HCT116 (cell line): Measurements from ENCODE around the gene C3orf70. TPM values are rescaled to one million over a fixed set of nuclear protein-coding genes. Genes with fewer than 3 reads are reported as not detected.

Source experiments
- ATAC-seq: fragments of 200-7000 bp; cut with Tn5 transposase; 2 replicates; pipeline ENCODE4 v1.9.1; 2020; ENCODE audit warnings: mild to moderate bottlenecking, moderate library complexity
- BruUV-seq: library from RNA; stranded (reverse); fragments of 400-500 nt; replicated peaks from 2 replicates; lab custom pipeline; 2021; lab: Mats Ljungman, UMichigan
- CTCF ChIA-PET: fragments of 300-600 bp; sonication (Branson Sonifier 250); formaldehyde crosslinking; loops from one replicate; lab custom pipeline; 2021; ENCODE audit warnings: antibody characterized with exemption; lab: Charles Lee
- POLR2A ChIA-PET: fragments of 300-600, 350-600 bp; sonication (Branson Sonifier 250); formaldehyde crosslinking; loops from one replicate; lab custom pipeline; 2021; ENCODE audit warnings: antibody characterized with exemption; lab: Charles Lee
- RAD21 ChIA-PET, 2 experiments: fragments of 300-600 bp; sonication (Branson Sonifier 250); formaldehyde crosslinking; loops; one replicate each; lab custom pipeline; 2023; ENCODE audit warnings: low total read pairs in 2 of 2; ENCODE audit not compliant: uncharacterized antibody in 2 of 2, unreplicated experiment in 2 of 2, low non-redundant PET in 1 of 2; lab: Charles Lee
- DNase-seq: peaks from one replicate; pipeline ENCODE4 v3.0.0-alpha.2; 2010; ENCODE audit warnings: low read depth, low spot score
- H2AFZ ChIP-seq: fragments of 200-600 bp; shearing (Covaris generic), sonication (generic); 2 replicates; pipeline ENCODE4 v1.6.1; 2017; ENCODE audit warnings: low read depth, mixed run types, mixed read lengths, antibody characterized with exemption, low read length; ENCODE audit not compliant: poor library complexity, severe bottlenecking
- H3K27ac ChIP-seq: 2 replicates; pipeline ENCODE4 v1.5.1; 2012; ENCODE audit warnings: low read depth, low read length
- H3K27me3 ChIP-seq: fragments of 200-600 bp; sonication (generic); 2 replicates; pipeline ENCODE4 v1.6.1; 2016; ENCODE audit warnings: mixed run types, low read length, mixed read lengths; ENCODE audit not compliant: insufficient read depth
- H3K36me3 ChIP-seq, 2 experiments: fragments of 200-500 bp in 1 of 2; fragments of 200-600 bp in 1 of 2; sonication (Bioruptor generic) in 1 of 2; sonication (generic) in 1 of 2; 2 replicates each; pipeline versions ENCODE4 v1.5.1 to v1.6.1; 2014 to 2016; ENCODE audit warnings: low read length in 2 of 2, inconsistent platforms in 1 of 2, mixed read lengths in 1 of 2, mixed run types in 1 of 2; ENCODE audit not compliant: insufficient read depth in 2 of 2, control insufficient read depth in 1 of 2
- H3K4me1 ChIP-seq, 2 experiments: fragments of 200-600 bp in 1 of 2; sonication (generic) in 1 of 2; 2 replicates each; pipeline versions ENCODE4 v1.5.1 to v1.6.1; 2012 to 2017; ENCODE audit warnings: low read length in 2 of 2, inconsistent platforms in 1 of 2, mild to moderate bottlenecking in 1 of 2, mixed read lengths in 1 of 2, mixed run types in 1 of 2, moderate library complexity in 1 of 2; ENCODE audit not compliant: insufficient read depth in 2 of 2, control insufficient read depth in 1 of 2
- H3K4me2 ChIP-seq: fragments of 200-600 bp; sonication (generic); 2 replicates; pipeline ENCODE4 v1.6.1; 2017; ENCODE audit warnings: mixed run types, low read length, mixed read lengths
- H3K4me3 ChIP-seq, 2 experiments: fragments of 200-600 bp in 1 of 2; sonication (generic) in 1 of 2; replicated peaks in 1 of 2; 2 replicates each; pipeline ENCODE4 v1.5.1; 2011 to 2016; ENCODE audit warnings: low read length in 2 of 2, control low read depth in 1 of 2, low read depth in 1 of 2, mild to moderate bottlenecking in 1 of 2, mixed read lengths in 1 of 2, mixed run types in 1 of 2
- H3K79me2 ChIP-seq: fragments of 200-600 bp; sonication (generic); 2 replicates; pipeline ENCODE4 v1.6.1; 2017; ENCODE audit warnings: mild to moderate bottlenecking, mixed run types, low read length, moderate library complexity, mixed read lengths; ENCODE audit not compliant: insufficient read depth
- H3K9ac ChIP-seq: fragments of 200-600 bp; sonication (generic); 2 replicates; pipeline ENCODE4 v1.6.1; 2016; ENCODE audit warnings: low read length, mixed read lengths
- H3K9me2 ChIP-seq: fragments of 200-600 bp; sonication (generic), shearing (Covaris generic); 2 replicates; pipeline ENCODE4 v1.6.1; 2017; ENCODE audit warnings: mixed run types, mild to moderate bottlenecking, moderate library complexity; ENCODE audit not compliant: insufficient read depth
- H3K9me3 ChIP-seq, 2 experiments: fragments of 200-500 bp in 1 of 2; fragments of 200-600 bp in 1 of 2; sonication (Bioruptor generic) in 1 of 2; sonication (generic) in 1 of 2; 2 replicates each; pipeline ENCODE4 v1.6.1; 2014 to 2017; ENCODE audit warnings: low read length in 2 of 2, mixed read lengths in 2 of 2, inconsistent platforms in 1 of 2, low read depth in 1 of 2, mild to moderate bottlenecking in 1 of 2, mixed run types in 1 of 2, moderate library complexity in 1 of 2; ENCODE audit not compliant: control insufficient read depth in 1 of 2, insufficient read depth in 1 of 2
- H4K20me1 ChIP-seq: fragments of 200-600 bp; sonication (generic), shearing (Covaris generic); 2 replicates; pipeline ENCODE4 v1.6.1; 2017; ENCODE audit warnings: mixed run types, mild to moderate bottlenecking, moderate library complexity; ENCODE audit not compliant: insufficient read depth
- ATF3 ChIP-seq: IDR thresholded peaks from 2 replicates; pipeline ENCODE4 v1.6.1; 2012
- CBX3 ChIP-seq: IDR thresholded peaks from 2 replicates; pipeline ENCODE4 v1.6.1; 2012; ENCODE audit warnings: low read depth
- CTCF ChIP-seq, 3 experiments: fragments of 200-600 bp in 1 of 3; sonication (generic) in 1 of 3; IDR thresholded peaks in 2 of 3; conservative IDR thresholded peaks in 1 of 3; 2 replicates each; pipeline ENCODE4 v1.5.1; 2012 to 2017; ENCODE audit warnings: low read depth in 2 of 3, low read length in 2 of 3, antibody characterized with exemption in 1 of 3, borderline replicate concordance in 1 of 3, control low read depth in 1 of 3, mild to moderate bottlenecking in 1 of 3, mixed read lengths in 1 of 3, mixed run types in 1 of 3, moderate library complexity in 1 of 3; ENCODE audit not compliant: insufficient read depth in 1 of 3
- EGR1 ChIP-seq: IDR thresholded peaks from 2 replicates; pipeline ENCODE4 v1.6.1; 2012; ENCODE audit warnings: low read depth
- ELF1 ChIP-seq: IDR thresholded peaks from 2 replicates; pipeline ENCODE4 v1.6.1; 2012; ENCODE audit warnings: low read depth, borderline replicate concordance
- EZH2 ChIP-seq: fragments of 200-600 bp; sonication (generic); IDR thresholded peaks from 2 replicates; pipeline ENCODE4 v1.6.1; 2017; ENCODE audit warnings: antibody characterized with exemption, mixed run types
- JUND ChIP-seq: IDR thresholded peaks from 2 replicates; pipeline ENCODE4 v1.6.1; 2012
- POLR2A ChIP-seq: IDR thresholded peaks from 2 replicates; pipeline ENCODE4 v1.7.0; 2011; ENCODE audit warnings: borderline replicate concordance; ENCODE audit not compliant: insufficient read depth, insufficient read length; ENCODE audit errors: extremely low read depth
- RAD21 ChIP-seq: IDR thresholded peaks from 2 replicates; pipeline ENCODE4 v1.6.1; 2012; ENCODE audit warnings: low read depth, mild to moderate bottlenecking
- SIN3A ChIP-seq: IDR thresholded peaks from 2 replicates; pipeline ENCODE4 v1.6.1; 2012; ENCODE audit warnings: low read depth
- SP1 ChIP-seq: IDR thresholded peaks from 2 replicates; pipeline ENCODE4 v1.6.1; 2012; ENCODE audit warnings: low read depth
- SRF ChIP-seq: IDR thresholded peaks from 2 replicates; pipeline ENCODE4 v1.6.1; 2012; ENCODE audit warnings: low read depth
- TCF7L2 ChIP-seq: IDR thresholded peaks from 2 replicates; pipeline ENCODE4 v1.7.0; 2011; ENCODE audit warnings: borderline replicate concordance, inconsistent platforms; ENCODE audit not compliant: insufficient read depth, insufficient read length; ENCODE audit errors: extremely low read depth
- YY1 ChIP-seq: IDR thresholded peaks from 2 replicates; pipeline ENCODE4 v1.6.1; 2011; ENCODE audit warnings: low read length, low read depth, moderate library complexity, mild to moderate bottlenecking; ENCODE audit not compliant: insufficient replicate concordance; ENCODE audit errors: extremely low read depth
- ZFX ChIP-seq: fragments of 450-650 bp; IDR thresholded peaks from 2 replicates; pipeline ENCODE4 v1.6.1; 2017
- ZNF274 ChIP-seq: fragments of 200-500 bp; sonication (Bioruptor generic); IDR thresholded peaks from 2 replicates; pipeline ENCODE4 v1.6.1; 2014; ENCODE audit warnings: mild to moderate bottlenecking, low read depth, low read length, inconsistent platforms
- intact Hi-C: fragments of 100-400 bp; cut with micrococcal nuclease; formaldehyde crosslinking; loops from 2 replicates; pipeline ENCODE4 v1.10.0; 2022
- total RNA-seq: library from RNA; stranded (reverse); gene quantifications from one replicate; pipeline ENCODE4 v1.2.1, GENCODE V29; 2021; ENCODE audit not compliant: unreplicated experiment
- TF ChIP-seq, protein P1 (sequence below): IDR thresholded peaks from 2 replicates; pipeline ENCODE4 v1.6.1; 2012

C3orf70 gene
- total RNA-seq, 1 experiment from 2014 or later = not detected

DNA sequence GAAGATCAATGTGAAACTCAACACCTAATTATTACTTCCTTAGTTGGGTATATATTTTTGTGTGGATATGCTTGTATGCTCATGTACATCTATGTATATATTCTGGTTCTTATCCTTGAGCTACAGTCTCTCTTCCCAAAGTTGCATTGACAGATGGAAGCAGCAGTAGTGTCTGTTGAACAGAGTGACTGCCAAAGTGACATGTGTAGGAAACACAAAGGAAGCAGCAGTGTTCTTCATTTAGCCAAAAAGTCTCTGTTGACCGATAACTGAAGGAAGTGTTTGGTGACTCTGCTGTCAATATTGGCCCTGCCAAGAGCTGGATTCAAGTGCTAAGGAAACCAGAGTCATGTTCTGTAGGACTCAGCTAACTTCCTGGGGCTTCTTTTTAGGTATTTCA, 123.8 kb downstream of the C3orf70 start:
- POLR2A ChIA-PET = no interaction called here
- H4K20me1 ChIP-seq = no peaks in the 10 kb centered on the region
- no peak overlapping the region for H2AFZ ChIP-seq
- H3K4me3 ChIP-seq = no peak overlapping the region
- no peaks in the 10 kb centered on the region for H3K36me3 ChIP-seq
- TF ChIP-seq ZNF274 (no peak), EZH2 (no peak), CTCF (IDR thresholded peaks at IDR 0.05 in 2 of 3, conservative IDR thresholded peaks at IDR 0.05 in 1 of 3; ENCODE audit: borderline replicate concordance in 1 of 3, insufficient read depth in 1 of 3, low read depth in 2 of 3, low read length in 2 of 3) (no peak), POLR2A (no peak), ZFX (no peak), JUND (no peak), SRF (no peak), RAD21 (no peak), SP1 (no peak), TCF7L2 (no peak), SIN3A (no peak), CBX3 (no peak), ATF3 (no peak), YY1 (no peak), EGR1 (no peak), ELF1 (no peak)
- TF ChIP-seq, protein P1, sequence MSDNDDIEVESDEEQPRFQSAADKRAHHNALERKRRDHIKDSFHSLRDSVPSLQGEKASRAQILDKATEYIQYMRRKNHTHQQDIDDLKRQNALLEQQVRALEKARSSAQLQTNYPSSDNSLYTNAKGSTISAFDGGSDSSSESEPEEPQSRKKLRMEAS = no peak
- H3K79me2 ChIP-seq = no peaks in the 10 kb centered on the region
- no peak overlapping the region for H3K9ac ChIP-seq
- no peaks in the 10 kb centered on the region for H3K9me3 ChIP-seq
- DNase-seq (no peak), ATAC-seq (no peak)
- CTCF ChIA-PET = no interaction called here
- intact Hi-C loops = no loop called here
- H3K27me3 ChIP-seq = no peaks in the 10 kb centered on the region
- H3K4me1 ChIP-seq = no peaks in the 10 kb centered on the region
- no peak overlapping the region for H3K27ac ChIP-seq
- BruUV-seq = no TSS peak
- RAD21 ChIA-PET = no interaction called here
- H3K9me2 ChIP-seq = no peaks in the 10 kb centered on the region
- no peak overlapping the region for H3K4me2 ChIP-seq
